Upper lobe of left lung (tissue), 4 donors: ENCODE data around the gene VAV2.

Source experiments
- POLR2A ChIP-seq, 4 donors: fragments of 450-650 bp; IDR thresholded peaks; one replicate each; pipeline ENCODE4 v1.5.1; 2016 to 2017; ENCODE audit warnings: antibody characterized with exemption in 4 of 4, mild to moderate bottlenecking in 2 of 4
- TF ChIP-seq, protein P1 (sequence below), 6 experiments: fragments of 450-650 bp in 4 of 6; fragments of 200-600 bp in 2 of 6; sonication (generic) in 2 of 6; IDR thresholded peaks; one replicate each; pipeline ENCODE4 v1.5.1; 2016 to 2019; ENCODE audit warnings: antibody characterized with exemption in 6 of 6

DNA sequence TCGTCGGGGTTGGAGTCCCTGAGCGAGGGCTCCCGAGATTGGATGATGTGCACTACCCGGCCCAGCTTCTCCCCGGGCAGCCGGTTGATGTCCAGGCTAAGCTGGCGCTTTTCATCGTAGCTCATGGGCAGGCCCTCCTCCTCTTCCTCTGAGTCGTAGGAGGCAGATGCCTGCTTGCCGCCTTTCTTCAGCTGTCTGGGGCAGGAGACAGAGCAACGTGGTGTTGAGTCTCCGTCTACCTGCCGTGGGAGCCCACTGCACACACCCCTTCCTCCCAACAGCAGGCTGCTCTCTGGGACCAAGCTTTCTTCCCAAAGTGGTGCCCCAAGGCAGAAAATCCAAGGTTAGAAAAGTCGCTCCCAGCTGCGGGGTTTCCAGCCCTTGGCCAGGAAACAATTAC is 44.0 kb upstream of the VAV2 start:
- TF ChIP-seq, protein P1, sequence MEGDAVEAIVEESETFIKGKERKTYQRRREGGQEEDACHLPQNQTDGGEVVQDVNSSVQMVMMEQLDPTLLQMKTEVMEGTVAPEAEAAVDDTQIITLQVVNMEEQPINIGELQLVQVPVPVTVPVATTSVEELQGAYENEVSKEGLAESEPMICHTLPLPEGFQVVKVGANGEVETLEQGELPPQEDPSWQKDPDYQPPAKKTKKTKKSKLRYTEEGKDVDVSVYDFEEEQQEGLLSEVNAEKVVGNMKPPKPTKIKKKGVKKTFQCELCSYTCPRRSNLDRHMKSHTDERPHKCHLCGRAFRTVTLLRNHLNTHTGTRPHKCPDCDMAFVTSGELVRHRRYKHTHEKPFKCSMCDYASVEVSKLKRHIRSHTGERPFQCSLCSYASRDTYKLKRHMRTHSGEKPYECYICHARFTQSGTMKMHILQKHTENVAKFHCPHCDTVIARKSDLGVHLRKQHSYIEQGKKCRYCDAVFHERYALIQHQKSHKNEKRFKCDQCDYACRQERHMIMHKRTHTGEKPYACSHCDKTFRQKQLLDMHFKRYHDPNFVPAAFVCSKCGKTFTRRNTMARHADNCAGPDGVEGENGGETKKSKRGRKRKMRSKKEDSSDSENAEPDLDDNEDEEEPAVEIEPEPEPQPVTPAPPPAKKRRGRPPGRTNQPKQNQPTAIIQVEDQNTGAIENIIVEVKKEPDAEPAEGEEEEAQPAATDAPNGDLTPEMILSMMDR (IDR thresholded peaks at IDR 0.05), result no peak
- no peak for TF ChIP-seq POLR2A (IDR thresholded peaks at IDR 0.05)
